ENCODE measurements around the gene TDRD15. TPM values are rescaled to one million over a fixed set of nuclear protein-coding genes. Genes with fewer than 3 reads are reported as not detected.

The TDRD15 gene
- total RNA-seq, 6 donors from 2014 or later, result 0.07 to 0.11 TPM; not detected in 4

Other genes with a start within 250 kb of the TDRD15 start
- 1 to 10 TPM in 3 of 6 donors, under 1 TPM in 3; under 0.01 to 2.1 (median 0.60) TPM for gene APOB, start 79.9 kb upstream of the TDRD15 start, total RNA-seq

Measured in upper lobe of left lung (tissue), 6 donors.